Iris pigment epithelial cell (primary cell): ENCODE data around the gene HES2.
"Not testable (repeated sequence)": the region's sequence is repeated elsewhere in the genome, so short reads cannot be mapped to it uniquely, and the experiment has no call there.

Source experiments
- DNase-seq: peaks from one replicate; pipeline ENCODE4 v3.0.0-alpha.2; 2011; ENCODE audit warnings: low read depth

The HES2 gene

DNA sequence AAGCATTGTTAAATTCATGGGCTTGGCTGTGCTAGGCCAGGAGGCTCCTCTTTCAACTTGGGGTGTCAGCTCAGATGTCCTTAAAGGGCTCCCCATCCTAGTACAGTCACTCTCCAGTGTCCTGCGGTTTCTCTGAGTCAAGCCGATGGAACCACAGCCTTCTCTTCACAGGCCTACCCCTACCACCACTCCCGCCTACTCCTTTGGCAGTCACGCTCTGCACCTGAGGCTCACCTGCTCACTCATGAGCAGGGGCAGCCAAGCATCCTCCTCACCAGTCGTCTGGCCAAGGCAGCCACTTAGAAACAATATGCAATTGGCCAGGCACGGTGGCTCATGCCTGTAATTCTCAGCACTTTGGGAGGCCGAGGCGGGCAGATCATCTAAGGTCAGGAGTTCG, 29.7 kb downstream of the HES2 start:
- no peak for DNase-seq

DNA sequence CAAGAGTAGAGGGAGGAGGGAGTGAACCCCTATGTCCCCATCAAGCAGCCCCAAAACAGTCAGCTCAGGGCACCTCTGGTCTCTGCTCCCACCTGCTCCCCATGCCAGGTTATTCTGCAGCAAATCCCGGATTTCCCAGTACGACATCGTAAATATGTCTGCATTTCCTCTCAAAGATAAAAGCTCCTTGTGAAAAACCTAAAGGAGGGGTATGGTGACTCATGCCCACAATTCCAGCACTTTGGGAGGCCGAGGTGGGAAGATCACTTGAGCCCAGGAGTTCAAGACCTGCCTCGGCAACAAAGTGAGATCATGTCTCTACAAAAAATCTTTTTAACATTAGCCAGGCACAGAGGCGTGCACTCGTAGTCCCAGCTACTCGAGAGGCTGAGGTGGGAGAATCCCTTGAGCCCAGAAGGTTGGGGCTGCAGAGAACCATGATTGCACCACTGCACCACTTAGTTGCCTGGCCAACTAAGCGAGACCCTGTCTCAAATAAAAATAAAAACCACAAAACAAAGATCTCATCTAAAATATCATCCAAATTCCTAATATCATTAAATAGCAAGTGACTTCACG, 33.3 kb downstream of the HES2 start:
- DNase-seq = peak; percentile 52

- DNase-seq = peak; percentile 87
Observed at GRCh38 chr1:6385488-6386191, 34.1 kb downstream of the HES2 start.

- peak; percentile 14 for DNase-seq
Observed at GRCh38 chr1:6384962-6385361, 34.8 kb downstream of the HES2 start.

GRCh38 chr1:6384135-6384534, 35.6 kb downstream of the HES2 start:
- no peak for DNase-seq

GRCh38 chr1:6380037-6380436, 39.7 kb downstream of the HES2 start:
- DNase-seq = no peak

DNA sequence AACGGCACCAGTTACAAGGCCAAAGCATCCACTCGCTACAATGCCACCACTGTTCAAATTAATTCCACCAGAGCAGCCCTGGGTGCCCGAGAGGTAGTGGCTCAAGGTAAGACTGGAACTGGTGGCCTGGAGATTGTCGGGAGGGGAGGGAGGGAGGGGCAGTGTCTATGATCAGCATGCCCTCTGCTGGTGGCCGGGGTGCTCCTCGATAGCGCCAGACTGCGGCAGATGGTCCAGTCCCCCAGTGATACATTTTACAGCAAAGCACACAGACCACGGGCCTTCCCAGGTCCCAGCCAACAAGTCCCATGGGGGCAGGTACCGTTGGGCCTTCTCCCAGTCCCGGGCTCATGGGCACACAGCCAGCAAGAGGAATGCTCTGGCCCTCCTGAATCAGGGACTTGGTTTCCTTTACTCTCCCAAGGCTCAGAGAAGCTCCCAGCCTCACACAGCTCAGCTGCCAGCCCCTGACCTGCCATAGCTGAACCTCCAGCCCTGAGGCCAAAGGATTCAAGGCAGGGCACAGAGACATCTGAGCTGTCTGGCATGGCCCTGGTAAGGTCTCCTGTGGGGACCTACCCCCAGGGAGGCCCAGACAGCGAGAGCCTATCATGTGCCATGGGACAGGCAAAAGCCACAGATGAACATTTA, 41.5 kb downstream of the HES2 start:
- no peak for DNase-seq

GRCh38 chr1:6373961-6374720, 45.6 kb downstream of the HES2 start:
- no peak for DNase-seq

DNA sequence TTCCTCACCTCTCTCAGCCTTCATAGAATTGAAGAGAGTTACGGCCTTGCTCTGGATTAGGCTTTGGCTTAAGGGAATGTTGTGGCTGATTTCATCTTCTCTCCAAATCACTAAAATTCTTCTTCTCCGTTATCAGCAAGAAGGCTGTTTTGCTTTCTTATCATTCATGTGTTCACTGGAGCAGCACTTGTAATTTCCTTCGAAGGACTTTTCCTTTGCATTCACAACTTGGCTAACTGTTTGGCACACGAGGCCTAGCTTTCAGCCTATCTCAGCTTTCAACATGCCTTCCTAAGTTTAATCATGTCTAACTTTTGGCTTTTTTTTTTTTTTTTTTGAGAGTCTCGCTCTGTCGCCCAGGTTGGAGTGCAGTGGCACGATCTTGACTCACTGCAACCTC, 47.5 kb downstream of the HES2 start:
- not testable (repeated sequence) for DNase-seq

GRCh38 chr1:6370006-6370405, 49.7 kb downstream of the HES2 start:
- DNase-seq = no peak

DNA sequence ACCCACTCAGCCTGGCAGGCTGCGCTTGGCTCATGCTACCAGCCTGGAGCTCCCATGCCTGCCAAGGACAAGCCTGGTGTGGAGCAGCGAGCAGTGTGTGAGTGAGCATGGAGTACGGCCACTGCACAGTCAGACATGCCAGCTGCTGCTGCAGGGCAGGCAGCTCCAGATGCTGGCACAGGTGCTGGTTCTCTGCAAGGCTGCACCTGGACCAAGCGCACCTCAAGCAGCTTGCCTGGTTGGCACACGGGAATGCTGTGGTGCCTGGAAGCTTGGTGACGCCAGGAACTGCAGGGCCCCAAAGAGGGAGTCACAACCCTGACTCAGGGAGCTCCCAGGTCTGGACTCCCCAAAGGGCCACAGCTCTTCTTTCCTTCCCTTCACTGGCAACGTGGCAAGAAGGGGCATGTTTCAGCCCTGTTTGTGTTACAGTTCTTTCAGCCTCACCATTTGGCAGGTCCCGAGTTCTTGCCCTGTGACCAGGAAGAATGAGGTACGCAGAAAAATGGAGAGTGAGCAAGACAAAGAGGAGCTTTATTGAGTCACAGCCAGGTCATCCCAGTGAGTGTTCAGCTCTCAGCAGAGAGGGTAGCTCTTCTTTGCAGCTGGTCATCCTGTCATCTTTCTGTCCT, 52.2 kb downstream of the HES2 start:
- no peak for DNase-seq

- DNase-seq = no peak
Observed at GRCh38 chr1:6365047-6365446, 54.7 kb downstream of the HES2 start.

DNA sequence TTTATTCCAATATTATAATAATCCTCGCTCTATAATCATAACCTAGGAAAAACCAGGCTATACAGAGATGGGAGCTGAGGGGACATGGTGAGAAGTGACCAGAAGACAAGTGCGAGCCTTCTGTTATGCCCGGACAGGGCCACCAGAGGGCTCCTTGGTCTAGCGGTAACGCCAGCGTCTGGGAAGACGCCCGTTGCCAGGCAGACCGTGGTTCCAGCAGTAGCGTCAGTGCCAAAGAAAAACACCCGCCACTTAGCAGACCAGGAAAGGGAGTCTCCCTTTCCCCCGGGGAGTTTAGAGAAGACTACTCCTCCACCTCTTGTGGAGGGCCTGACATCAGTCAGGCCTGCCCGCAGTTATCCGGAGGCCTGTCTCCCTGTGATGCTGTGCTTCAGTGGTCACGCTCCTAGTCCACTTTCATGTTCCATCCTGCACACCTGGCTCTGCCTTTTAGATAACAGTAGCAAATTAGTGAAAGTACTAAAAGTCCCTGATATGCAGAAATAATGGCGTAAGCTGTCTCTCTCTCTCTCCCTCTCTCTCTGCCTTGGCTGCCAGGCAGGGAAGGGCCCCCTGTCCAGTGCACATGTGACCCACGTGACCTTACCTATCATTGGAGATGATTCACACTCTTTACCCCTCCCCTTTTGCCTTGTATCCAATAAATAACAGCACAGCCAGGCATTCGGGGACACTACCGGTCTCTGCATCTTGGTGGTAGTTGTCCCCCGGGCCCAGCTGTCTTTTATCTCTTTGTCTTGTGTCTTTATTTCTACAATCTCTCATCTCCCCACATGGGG, 56.4 kb downstream of the HES2 start:
- DNase-seq = peak; percentile 49
